Stimulated activated CD4-positive, alpha-beta T cell treated with anti-CD3 and anti-CD28 coated beads, Interleukin-12 subunit alpha, Interleukin-12 subunit beta, amount 100 ng/mL, for 4 hours (primary cell): ENCODE results near the gene MATK.

Source experiments
- DNase-seq: peaks from one replicate; pipeline ENCODE4 v3.0.0-alpha.2; 2020

MATK gene, protein sequence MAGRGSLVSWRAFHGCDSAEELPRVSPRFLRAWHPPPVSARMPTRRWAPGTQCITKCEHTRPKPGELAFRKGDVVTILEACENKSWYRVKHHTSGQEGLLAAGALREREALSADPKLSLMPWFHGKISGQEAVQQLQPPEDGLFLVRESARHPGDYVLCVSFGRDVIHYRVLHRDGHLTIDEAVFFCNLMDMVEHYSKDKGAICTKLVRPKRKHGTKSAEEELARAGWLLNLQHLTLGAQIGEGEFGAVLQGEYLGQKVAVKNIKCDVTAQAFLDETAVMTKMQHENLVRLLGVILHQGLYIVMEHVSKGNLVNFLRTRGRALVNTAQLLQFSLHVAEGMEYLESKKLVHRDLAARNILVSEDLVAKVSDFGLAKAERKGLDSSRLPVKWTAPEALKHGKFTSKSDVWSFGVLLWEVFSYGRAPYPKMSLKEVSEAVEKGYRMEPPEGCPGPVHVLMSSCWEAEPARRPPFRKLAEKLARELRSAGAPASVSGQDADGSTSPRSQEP

DNA sequence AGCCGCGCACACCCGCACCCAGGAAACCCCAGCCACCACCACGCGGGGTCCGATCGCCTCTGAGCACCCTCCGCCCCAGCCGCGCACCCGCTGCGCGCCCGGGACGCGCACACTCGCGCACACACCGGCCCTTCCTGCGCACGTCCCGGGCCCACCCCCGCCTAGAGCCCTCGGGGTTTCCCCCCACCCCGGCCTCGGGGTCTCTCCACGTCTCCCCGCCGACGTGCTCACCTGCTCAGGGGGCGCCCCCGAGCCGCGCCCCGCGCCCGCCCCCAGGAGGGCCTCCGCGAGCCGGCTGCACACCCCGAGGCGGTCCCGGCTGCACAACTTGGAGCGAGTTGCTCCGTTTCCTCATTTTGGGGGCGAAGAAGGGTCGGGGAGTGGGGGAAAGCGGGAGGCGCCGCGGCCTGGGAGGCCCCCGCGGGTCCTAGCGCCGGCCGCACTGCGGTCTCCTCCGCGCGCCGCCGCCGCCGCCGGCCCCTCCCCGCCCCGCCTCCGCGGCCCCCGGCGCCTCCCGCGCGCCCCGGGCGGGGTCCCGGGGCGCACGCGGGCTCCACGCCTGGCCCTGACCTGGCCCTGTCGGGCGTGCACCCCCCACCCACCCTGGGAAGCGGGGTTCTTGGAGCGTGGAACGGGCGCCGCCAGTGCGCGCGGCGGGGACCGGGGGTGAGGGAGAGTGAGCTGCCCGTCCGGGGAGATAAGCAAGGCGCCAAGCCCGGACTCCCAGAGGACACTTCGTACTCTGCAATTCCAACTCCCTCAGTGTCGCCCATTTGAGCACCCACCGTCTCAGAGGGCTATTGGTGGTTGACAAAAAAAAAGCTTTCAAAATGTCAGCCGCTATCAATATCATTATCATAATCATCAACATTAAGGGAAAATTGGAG is at the start of gene MATK:
TSS of gene MATK (minus strand) at position 444 of the 887 bp plus-strand sequence. CDS start 1,246 bp downstream, outside the sequence.
- DNase-seq, result peak; percentile 41

GRCh38 chr19:3835055-3835435 is 48.9 kb upstream of the MATK start:
- DNase-seq, result no peak

- no peak for DNase-seq
These were observed 48.3 kb upstream of the MATK start for GRCh38 chr19:3834349-3835054.

DNA sequence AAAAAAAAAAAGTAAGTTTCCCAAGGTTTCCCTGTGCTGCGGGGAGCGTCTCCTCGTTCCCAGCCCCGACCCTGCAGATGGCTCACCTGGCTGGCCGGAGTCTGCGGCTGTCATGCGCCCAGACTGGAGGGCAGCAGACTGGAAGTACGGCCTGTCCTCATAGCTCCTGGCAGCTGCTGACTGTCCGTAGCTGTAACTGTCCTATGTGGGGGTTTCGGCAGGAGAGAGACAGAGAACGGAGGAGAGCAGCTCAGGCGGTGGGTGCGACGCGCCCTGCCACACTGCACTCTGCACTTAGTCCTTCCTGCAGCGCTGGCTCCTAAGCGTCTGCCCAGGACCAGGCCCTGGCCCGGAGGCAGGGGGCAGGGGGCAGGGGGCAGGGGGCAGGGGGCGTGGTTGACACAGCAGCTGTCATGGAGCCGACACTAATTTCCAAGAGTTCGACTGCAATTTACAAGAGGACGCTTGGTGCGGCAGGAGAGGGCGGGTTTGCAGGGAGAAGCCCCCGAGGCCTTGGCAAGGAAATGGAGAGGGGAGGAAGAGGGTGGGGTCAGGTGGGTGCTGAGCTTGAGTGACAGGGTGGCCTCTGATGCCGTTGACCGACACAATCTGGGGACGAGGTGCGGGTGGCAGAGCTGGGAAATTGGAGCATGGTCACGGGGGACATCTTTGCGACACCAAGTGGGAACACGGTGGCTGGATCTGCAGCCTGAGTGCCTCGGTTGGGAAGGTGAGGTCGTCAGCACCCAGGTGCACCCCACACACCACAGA is 47.6 kb upstream of the MATK start:
- no peak for DNase-seq

DNA sequence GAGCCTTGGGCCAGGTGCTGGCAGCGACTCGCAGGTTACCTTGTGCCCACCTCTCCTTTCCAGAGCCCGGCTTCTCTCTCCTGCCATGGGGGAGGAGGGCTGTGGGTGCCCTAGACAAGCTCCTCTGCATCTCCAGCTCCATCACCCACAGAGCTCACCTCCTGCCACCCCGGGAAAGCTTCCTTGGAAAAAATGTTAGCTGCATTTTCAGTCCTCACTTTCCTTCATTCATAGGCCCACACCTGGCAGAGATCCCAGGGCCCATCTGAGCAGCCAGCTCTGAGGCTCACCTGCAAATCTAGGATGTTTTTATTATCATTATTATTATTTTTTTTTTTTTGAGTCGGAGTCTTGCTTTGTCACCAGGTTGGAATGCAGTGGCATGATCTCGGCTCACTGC is 45.8 kb upstream of the MATK start:
- no peak for DNase-seq

GRCh38 chr19:3831601-3832000 is 45.4 kb upstream of the MATK start:
- no peak for DNase-seq

DNA sequence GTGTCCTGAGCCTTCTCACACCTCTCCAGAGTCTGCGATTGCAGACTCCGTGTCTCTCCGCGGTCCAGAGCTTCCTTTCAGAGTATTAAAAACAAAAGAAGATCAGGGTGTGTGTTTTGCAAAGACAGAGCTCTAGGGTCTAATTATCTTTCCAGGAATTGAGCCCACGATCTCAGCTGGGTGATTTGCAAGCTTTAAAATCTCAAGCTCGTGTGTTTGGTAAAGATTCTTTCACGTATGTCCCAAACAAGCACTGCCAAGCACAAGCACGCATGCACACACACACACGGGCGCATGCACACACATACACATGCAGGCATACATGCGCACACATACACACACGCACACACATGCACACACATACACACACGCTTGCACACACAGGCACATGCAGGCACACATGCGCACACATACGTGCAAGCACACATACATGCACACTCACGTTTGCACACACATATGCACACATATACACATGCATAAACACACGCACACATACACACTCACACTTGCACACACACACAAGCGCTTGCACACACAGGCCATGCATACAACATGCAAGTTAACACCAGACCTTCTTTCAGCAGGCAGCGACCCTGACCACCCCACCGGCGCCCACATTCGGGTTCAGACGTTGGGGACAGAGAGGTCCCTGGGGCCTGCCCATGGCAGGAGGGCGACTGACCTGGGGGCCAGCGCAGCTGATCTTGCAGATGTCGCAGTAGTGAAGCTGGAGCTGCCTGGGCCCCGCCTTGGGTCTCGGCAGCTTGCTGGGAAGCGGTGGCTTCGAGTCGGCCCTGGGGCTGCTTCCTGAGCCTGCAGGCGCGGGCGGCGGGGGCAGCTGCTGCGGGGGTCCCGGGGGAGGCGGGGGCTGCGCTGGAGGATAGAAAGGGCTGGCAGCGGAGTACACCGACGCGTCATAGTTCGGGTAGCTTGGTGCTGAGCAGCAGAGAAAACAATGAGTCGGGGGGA is 44.7 kb upstream of the MATK start:
- no peak for DNase-seq

GRCh38 chr19:3827306-3827705 is 41.1 kb upstream of the MATK start:
- no peak for DNase-seq

DNA sequence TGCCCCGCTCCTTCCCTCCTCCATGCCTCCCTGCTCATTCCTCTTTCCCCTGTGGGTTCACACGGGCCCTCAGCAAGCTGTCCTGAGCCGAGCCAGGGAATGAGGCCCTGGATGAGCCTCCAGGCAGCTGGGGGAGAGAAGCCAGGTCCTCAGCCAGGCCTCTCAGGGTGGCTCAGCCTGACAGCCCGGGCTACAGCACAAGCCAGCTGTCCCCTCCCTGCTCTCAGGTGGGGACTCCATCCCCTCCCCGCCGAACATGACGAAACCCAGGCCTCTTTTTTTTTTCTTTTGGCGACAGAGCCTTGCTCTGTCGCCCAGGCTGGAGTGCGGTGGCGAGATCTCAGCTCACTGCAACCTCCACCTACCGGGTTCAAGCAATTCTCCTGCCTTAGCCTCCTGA is 40.0 kb upstream of the MATK start:
- DNase-seq, result no peak

GRCh38 chr19:3825286-3825956 is 39.2 kb upstream of the MATK start:
- DNase-seq, result no peak

DNA sequence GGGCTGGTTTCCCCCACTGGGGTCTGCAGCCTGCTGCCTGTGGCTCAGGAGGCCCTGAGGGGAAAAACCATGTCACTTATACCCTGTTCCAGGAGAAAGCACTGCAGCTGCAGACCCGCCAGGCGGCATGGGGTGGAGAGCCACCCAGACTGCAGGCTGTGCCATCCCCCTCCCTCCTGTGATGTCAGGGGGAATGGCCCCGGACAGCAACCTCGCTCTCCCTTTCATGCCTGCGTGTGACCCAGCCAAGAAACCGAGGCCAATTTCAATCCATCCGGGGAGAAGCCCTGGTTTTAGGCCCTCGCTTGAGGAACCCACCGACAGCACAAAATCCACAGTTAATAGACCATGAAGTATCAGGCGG is 37.2 kb upstream of the MATK start:
- DNase-seq, result no peak

- DNase-seq, result no peak
These were observed 36.6 kb upstream of the MATK start for GRCh38 chr19:3822683-3823349.

DNA sequence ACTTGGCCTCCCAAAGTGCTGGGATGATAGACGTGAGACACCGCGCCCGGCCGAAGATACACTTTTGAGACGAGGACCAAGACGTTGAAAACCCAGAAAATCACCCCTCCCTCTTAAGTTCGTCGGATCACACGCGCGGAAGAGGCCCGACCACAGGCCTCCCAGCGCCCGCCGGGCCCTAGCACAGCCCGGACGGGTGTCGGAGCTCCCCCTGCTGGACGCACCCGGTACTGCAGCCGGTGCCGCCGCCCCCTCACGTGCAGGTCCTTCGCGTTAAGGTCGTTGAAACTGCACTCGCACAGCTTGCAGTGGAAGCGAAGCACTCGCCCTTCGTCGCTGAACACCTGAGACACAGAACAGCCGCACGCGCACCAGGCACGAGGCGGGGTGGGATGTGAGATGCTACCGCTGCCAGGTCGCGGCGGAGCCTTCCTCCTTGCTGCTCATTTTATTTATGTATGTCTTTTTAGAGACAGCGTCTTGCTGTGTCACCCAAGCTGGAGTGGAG is 35.7 kb upstream of the MATK start:
- DNase-seq, result peak; percentile 88

DNA sequence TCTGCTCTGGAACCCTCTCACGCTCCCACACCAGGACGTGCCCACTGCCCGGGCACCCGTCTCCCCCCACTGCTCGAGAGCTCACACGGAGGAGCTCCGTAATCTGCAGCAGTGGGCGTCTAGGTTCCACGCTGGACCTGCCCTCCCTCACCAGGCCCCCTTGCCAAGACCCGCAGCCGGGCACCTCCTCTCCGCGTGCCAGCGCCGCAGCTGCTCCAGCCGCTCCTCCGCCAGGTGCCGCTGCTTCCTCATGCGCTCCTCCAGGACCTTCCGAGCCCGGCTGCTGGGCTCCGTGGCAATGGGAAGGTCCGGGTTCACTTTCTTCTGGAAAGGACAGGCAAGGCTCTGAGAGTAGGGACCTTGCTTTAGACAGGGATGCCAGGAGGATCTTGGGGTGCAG is 35.0 kb upstream of the MATK start:
- no peak for DNase-seq

DNA sequence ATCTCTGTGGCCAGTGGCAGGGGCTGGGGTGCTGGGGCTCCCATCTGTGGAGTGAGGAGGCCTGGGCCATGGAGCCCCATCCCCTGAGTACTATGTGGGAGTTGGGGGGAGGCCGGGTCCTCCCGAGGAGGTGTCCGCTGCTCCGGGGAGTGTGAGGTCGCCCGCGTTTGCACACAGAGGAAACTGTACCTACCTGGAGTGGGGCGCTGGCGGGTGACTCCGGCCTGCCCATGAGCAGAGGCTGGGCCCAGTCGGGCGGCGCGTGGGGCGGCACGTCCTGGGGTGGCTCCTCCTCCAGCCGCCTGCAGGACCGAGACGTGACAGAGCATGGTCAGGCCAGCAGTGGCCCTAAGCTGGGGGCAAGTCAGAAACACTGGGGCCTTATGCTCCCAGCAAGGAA is 33.8 kb upstream of the MATK start:
- DNase-seq, result no peak

DNA sequence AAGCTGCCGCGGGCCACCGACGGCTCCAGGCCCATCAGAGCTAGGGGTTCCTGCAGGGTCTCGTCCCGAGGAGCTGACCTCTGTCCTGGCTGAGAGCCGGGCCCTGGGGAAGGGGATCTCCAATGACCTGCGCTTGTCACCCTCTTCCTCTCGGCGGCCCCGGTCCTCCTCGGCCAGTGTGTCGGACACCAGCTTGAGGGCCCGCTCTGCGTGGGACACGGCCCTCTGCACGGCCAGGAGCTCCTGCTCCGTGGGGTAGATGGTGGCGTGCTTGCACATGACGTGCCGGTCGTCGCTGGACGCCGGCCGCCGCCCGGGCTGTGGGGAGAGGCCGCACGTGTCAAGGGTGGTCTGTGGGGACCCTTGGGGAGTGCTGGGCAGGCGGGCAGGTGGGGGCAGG is 32.7 kb upstream of the MATK start:
- DNase-seq, result no peak

DNA sequence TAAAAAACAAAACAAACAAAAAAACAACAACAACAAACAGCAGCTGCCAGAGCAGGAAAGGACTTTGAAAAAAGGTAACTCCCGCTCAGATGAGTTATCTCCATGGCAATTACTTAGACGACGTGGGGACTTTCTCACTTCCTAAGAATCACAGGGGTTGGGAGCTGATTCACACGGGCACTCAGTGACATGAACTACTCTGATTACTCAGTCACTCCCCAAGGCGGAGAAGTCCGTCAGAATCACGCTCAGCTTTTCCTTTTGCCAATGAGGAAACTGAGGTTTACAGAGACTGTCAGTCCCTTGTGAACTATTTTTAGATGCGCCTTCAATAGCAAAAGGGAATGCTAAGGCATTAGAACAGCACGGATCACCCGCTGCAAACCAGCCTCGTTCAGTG is 32.3 kb upstream of the MATK start:
- DNase-seq, result no peak

DNA sequence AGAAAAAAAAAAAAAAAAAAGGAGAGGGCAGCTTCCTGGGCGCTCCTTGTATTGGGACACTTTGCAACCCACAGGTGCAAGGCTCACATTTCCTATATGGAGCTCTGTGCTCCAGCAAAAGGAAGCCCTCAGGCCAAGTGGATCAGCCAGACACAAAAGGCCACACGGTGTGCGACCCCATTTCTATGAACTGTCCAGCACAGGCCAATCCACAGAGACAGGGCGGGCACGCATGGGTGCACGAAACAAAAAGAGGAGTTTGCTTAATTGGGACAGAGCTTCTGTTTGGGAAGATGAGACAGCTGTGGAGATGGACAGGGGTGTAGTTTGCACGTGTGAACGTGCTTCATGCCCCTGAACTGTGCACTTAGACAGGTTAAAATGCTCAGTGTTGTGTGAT is 31.6 kb upstream of the MATK start:
- no peak for DNase-seq

- no peak for DNase-seq
These were observed 30.5 kb upstream of the MATK start for GRCh38 chr19:3816566-3817218.
